ENCODE measurements around the gene UBA6. TPM values are rescaled to one million over a fixed set of nuclear protein-coding genes. Genes with fewer than 3 reads are reported as not detected.
"Not testable (repeated sequence)": the region's sequence is repeated elsewhere in the genome, so short reads cannot be mapped to it uniquely, and the experiment has no call there.

UBA6 gene
- total RNA-seq, 1 donor from 2014 or later, result 20.5 TPM

DNA sequence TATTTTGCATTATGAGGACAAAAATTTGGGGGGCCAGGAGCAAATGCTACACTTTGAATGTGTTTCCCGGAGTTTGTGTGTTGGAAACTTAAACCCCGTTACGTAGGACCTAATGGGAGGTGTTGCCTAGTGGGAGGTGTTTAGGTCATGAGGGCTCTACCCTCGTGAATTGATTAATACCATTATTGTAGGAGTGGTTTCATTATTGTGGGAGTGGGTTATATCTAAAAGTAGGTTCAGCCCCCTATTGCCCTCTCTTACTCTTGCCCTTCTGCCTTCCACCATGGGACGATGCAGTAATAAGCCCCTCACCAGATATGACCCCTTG is 15.5 kb downstream of the UBA6 start:
- ATAC-seq (ENCODE audit: poor library complexity) (no peak), DNase-seq (no peak)
- intact Hi-C loops (cut with DNase I), result no loop called here

DNA sequence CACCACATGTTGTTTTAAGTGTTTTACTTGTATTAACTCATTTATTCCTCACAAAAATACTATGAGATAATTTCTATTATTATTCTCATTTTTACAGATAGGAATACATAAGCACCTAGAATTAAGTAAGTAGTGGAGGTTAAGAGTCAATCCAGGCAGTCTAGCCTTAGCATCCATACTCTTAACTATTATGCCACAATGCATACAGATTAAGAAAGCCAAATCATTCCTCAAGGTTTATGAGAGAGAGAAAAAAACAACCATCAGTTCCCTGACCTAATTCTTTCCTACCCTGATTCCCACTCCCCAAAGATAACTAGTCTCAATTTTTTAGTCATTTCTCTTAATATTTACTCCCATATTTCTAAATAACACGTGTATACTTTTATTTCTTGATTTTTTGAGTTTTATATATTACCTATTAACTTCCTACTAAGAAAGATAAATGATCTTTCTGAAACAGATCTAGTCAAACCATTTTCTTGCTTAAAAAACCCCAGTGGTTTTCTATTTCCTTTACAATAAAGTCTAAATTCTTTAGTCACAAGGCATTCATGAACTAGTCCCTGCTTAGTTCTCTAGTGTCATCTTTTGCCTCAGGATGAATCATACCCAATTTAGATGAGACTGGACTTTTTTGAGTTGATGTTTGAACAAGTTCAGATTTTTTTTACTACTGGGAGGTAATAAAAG is 16.0 kb downstream of the UBA6 start:
- intact Hi-C loops (cut with DNase I), result no loop called here
- DNase-seq (no peak), ATAC-seq (ENCODE audit: poor library complexity) (no peak)

DNA sequence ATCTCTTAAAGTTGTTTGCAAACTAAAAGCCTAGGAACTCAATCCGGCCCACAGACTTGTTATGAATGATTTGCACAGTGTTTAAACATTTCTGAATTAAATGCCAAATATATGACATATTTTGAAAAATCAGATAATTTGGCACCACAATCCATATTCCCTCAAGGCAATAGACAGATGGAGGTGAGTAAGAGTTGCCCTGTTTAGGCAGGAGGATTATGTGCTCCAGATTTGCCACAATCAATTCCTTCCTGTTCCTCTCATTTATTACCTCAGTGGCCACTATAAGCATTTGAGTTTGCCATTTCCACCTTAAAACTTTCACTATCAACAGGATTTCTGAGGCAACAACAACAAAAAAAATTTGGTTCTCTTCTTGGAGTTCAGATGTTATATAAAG is 18.7 kb downstream of the UBA6 start:
- DNase-seq (no peak), ATAC-seq (ENCODE audit: poor library complexity) (no peak)
- intact Hi-C loops (cut with DNase I), result no loop called here

DNA sequence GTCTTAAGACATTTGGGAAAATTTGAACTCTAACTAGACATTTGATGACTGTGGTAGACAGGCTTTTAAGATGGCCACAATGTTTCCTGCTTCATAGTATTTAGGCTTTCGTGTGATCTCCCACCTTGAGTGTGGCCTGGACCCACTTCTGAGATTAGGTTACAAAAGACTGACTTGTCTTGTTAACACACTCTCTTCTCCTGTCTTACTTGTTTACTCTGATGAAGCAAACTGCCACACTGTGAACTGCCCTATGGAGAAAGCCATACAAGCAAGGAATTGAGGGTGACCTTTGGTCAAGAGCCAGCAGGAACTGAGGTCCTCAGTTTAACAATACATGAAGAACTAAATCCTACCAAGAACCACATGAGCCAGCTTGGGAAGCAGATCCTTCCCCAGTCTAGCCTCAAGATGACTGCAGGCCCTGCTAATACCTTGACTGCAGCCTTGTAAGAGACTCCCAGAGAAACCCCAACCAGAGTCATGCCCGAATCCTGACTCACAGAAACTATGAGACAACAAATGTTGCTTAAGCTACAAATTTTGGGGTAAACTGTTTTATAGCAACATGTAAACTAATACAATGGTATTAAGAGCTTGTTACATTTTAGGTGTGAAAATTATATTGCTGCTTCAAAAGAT is 20.3 kb downstream of the UBA6 start:
- DNase-seq (no peak), ATAC-seq (ENCODE audit: poor library complexity) (no peak)
- intact Hi-C loops (cut with DNase I), result no loop called here

GRCh38 chr4:67678612-67679011 is 22.3 kb downstream of the UBA6 start:
- DNase-seq (no peak), ATAC-seq (ENCODE audit: poor library complexity) (no peak)
- intact Hi-C loops (cut with DNase I), result no loop called here

- ATAC-seq (ENCODE audit: poor library complexity) (no peak), DNase-seq (no peak)
- intact Hi-C loops (cut with DNase I), result no loop called here
These were observed 26.9 kb downstream of the UBA6 start for GRCh38 chr4:67674098-67674497.

DNA sequence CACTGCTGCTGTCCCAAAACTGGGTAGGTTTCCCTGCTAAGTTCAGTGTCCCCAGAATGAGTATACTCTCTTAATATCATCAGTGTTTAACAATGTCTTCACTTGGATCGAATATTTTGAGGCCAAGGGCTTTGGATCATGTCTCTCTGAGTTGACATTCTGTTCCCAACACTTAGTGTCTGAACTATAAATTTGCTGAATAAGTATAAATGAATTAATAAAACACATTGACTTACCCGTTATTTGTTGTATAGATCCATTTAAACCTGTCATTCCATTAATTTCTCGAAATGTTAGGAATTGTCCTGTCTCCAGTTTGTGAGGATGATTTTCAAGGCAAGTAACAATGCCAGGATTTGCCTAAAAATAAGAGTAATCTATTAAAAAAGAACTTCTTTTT is 32.6 kb downstream of the UBA6 start:
- DNase-seq (no peak), ATAC-seq (ENCODE audit: poor library complexity) (no peak)
- intact Hi-C loops (cut with DNase I), result no loop called here

DNA sequence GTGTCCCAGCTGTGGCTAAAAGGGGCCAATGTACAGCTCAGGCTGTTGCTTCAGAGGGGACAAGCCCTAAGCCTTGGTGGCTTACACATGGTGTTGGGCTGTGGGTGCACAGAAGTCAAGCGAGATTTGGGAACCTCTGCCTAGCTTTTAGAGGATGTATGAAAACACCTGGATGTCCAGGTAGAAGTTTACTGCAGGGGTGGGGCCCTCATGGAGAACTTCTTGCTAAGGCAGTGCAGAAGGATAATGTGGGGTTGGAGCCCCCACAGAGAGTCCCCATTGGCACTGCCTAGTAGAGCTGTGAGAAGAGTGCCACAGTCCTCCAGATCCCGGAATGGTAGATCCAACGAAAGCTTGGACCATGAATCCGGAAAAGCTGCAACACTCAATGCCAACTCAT is 40.5 kb downstream of the UBA6 start:
- intact Hi-C loops (cut with DNase I), result no loop called here
- ATAC-seq (ENCODE audit: poor library complexity), result no peak
- DNase-seq, result no peak

GRCh38 chr4:67659065-67659464 is 41.9 kb downstream of the UBA6 start:
- ATAC-seq (ENCODE audit: poor library complexity) (no peak), DNase-seq (no peak)
- intact Hi-C loops (cut with DNase I), result no loop called here

DNA sequence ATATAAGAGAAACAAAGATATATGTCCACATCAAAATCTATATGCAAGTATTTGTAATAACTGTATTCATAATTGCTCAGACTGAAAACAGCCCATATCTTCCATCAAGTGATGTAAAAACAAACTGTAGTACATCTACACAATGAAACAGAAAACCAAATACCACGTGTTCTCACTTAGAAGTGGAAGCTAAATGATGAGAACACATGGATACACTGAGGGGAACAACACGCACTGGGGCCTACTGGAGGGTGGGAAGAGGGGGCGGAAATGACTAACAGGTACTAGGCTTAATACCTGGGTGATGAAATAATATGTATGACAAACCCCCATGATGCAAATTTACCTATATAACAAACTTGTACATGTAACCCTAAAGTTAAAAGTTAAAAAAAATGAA is 42.7 kb downstream of the UBA6 start:
- DNase-seq, result no peak
- intact Hi-C loops (cut with DNase I), result no loop called here
- no peak for ATAC-seq (ENCODE audit: poor library complexity)

- intact Hi-C loops (cut with DNase I), result no loop called here
- ATAC-seq (ENCODE audit: poor library complexity) (no peak), DNase-seq (no peak)
These were observed 49.4 kb downstream of the UBA6 start for GRCh38 chr4:67651536-67651935.

GRCh38 chr4:67638136-67638535 is 62.8 kb downstream of the UBA6 start:
- intact Hi-C loops (cut with DNase I), result no loop called here
- DNase-seq, result no peak
- ATAC-seq (ENCODE audit: poor library complexity), result no peak

- ATAC-seq (ENCODE audit: poor library complexity); DNase-seq; intact Hi-C loops (cut with DNase I): not testable (repeated sequence)
These were observed 64.0 kb downstream of the UBA6 start for GRCh38 chr4:67636978-67637377.

- no peak for DNase-seq
- ATAC-seq (ENCODE audit: poor library complexity), result no peak
- intact Hi-C loops (cut with DNase I), result no loop called here
These were observed 65.6 kb downstream of the UBA6 start for GRCh38 chr4:67635331-67635730.

DNA sequence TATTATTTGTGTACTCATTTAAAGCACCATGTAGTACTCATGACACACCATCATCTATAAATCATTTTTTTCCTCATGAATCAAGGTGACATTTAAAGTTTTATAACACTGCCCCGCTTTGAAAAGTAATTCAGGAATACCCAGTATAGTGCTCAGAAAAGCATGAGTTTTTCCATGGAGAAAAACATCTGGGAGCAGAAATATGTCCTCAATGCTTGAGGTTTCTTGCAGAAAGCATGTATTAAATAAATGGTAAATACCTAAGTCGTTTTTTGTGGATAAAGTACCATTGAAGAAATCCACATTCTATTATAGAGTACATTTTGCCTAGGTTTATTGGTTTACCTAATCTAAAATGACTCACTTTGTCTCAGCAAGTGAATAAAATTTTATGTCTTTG is 66.2 kb downstream of the UBA6 start:
- no peak for DNase-seq
- intact Hi-C loops (cut with DNase I), result no loop called here
- no peak for ATAC-seq (ENCODE audit: poor library complexity)

- DNase-seq, result no peak
- intact Hi-C loops (cut with DNase I), result no loop called here
- ATAC-seq (ENCODE audit: poor library complexity), result no peak
These were observed 68.5 kb downstream of the UBA6 start for GRCh38 chr4:67632492-67632891.

GRCh38 chr4:67624939-67625338 is 76.0 kb downstream of the UBA6 start:
- intact Hi-C loops (cut with DNase I), result no loop called here
- no peak for ATAC-seq (ENCODE audit: poor library complexity)
- no peak for DNase-seq

- intact Hi-C loops (cut with DNase I), result no loop called here
- DNase-seq, result no peak
- no peak for ATAC-seq (ENCODE audit: poor library complexity)
These were observed 84.5 kb downstream of the UBA6 start for GRCh38 chr4:67616478-67616877.

DNA sequence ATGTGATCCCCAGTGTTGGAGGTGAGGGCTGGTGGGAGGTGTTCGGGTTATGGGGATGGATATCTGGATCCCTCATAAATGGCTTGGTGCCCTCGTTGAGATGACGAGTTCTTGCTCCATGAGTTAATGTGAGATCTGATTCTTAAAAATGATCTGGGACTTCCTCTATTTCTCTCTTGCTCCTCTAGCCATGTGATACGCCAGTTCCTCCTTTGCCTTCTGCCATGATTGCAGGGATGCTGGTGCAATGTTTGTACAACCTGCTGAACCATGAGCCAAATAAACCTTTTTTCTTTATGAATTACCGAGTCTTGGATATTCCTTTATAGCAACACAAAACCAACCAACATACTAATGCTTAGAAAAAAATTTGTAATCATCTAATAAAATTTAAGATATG is 85.8 kb downstream of the UBA6 start:
- ATAC-seq (ENCODE audit: poor library complexity) (no peak), DNase-seq (no peak)
- intact Hi-C loops (cut with DNase I), result no loop called here

DNA sequence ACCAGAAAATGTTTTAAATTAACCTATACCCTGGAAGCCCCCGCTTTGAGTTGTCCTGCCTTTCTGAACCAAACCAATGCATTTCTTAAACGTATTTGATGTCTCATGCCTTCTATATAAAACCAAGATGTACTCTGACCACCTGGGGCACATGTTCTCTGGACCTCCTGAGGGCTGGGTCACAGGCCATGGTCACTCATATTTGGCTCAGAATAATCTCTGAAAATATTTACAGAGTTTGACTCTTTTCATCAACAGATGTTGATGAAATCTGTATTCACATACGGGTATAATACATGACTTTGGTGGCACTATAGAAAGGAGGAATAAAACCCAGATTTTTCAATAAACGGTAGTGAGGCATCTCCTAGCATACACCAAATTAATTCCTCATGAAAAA is 86.8 kb downstream of the UBA6 start:
- intact Hi-C loops (cut with DNase I), result no loop called here
- no peak for ATAC-seq (ENCODE audit: poor library complexity)

DNA sequence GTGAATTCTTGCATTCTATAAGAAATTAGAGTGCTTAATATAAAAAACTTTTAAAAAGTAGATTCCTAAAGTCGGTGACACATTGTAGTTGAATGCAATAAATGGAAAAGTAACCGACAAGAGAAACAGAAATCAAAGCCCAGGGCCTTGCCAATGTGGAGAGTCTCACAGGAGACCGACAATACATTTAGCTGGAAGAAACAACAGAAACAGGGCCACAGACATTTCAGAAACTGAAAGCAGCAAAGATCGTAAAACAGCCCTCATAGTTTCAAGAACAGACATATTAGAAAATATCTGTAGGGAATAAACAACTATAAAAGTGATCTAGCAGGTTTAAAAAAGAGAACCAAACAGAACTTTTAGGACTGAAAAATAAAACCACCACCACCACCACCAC is 92.9 kb downstream of the UBA6 start:
- intact Hi-C loops (cut with DNase I), result no loop called here
- no peak for ATAC-seq (ENCODE audit: poor library complexity)
- no peak for DNase-seq

More for the DNA sequence above, 86.8 kb downstream of the UBA6 start:
- no peak for DNase-seq

Data from Right ventricle myocardium superior (tissue), 1 donor.